ENCODE results near the gene ADAR.
A peak's percentile ranks its signal among the peaks of the same experiment; 100 is the strongest.
"Not testable (repeated sequence)": the region's sequence is repeated elsewhere in the genome, so short reads cannot be mapped to it uniquely, and the experiment has no call there.

ADAR gene, protein sequence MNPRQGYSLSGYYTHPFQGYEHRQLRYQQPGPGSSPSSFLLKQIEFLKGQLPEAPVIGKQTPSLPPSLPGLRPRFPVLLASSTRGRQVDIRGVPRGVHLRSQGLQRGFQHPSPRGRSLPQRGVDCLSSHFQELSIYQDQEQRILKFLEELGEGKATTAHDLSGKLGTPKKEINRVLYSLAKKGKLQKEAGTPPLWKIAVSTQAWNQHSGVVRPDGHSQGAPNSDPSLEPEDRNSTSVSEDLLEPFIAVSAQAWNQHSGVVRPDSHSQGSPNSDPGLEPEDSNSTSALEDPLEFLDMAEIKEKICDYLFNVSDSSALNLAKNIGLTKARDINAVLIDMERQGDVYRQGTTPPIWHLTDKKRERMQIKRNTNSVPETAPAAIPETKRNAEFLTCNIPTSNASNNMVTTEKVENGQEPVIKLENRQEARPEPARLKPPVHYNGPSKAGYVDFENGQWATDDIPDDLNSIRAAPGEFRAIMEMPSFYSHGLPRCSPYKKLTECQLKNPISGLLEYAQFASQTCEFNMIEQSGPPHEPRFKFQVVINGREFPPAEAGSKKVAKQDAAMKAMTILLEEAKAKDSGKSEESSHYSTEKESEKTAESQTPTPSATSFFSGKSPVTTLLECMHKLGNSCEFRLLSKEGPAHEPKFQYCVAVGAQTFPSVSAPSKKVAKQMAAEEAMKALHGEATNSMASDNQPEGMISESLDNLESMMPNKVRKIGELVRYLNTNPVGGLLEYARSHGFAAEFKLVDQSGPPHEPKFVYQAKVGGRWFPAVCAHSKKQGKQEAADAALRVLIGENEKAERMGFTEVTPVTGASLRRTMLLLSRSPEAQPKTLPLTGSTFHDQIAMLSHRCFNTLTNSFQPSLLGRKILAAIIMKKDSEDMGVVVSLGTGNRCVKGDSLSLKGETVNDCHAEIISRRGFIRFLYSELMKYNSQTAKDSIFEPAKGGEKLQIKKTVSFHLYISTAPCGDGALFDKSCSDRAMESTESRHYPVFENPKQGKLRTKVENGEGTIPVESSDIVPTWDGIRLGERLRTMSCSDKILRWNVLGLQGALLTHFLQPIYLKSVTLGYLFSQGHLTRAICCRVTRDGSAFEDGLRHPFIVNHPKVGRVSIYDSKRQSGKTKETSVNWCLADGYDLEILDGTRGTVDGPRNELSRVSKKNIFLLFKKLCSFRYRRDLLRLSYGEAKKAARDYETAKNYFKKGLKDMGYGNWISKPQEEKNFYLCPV

DNA sequence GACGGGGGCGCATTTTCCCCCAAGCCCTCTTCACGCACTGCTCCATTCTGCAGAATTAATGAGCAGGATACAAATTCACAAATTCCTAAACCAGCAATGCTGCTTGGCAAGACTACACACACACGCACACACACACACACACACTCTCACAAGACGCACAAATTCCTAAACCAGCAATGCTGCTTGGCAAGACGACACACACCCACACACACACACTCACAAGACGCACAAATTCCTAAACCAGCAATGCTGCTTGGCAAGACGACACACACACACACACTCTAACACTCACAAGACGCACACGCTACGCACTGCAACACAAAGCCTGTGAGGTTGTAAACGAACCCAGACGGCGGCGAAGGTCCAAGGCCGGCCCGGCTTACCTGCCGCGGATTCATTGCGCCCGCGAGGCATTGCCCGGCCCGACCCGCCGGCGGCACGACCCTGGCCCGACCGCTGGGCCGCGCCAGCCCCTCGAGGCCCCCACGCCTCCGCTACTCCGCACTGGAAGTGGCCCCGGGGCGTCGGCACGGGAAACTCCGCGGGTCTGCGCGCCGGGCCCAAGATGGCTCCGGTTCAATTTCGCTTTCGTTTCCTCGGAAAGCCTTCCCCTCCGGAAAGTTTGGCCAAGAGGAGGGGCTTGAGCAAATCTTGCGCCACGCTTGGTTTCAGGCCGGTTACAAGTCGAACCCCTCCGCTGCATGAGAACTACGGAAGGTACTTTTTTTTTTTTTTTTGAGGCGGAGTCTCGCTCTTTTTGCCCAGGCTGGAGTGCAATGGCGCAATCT is at the start of gene ADAR:
Gene ADAR, minus strand, starts transcription at position 578 of the 788 bp plus-strand sequence. Its CDS starts 180 bp downstream, at position 398.
- peak; percentile 87 for DNase-seq (ENCODE audit: low spot score)

DNA sequence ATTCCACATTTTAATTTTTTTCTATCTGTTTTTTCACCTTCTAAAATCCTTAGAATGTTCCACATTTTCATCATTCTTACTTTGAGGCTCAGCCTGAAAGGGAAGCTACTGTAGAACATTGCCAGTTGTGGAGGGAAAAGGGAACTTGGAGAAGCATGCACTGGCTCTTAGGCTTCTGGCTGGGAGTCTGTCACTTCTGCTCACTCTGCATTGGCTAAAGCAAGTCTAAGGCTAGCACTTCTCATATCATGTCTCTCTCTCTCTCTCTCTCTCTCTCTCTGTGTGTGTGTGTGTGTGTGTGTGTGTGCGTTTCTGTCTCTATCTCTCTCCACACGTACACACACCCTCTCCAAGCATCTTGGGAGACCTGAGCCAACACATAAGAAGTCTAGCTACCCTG is 49.6 kb upstream of the ADAR start:
- DNase-seq (ENCODE audit: low spot score) = peak; percentile 37

DNA sequence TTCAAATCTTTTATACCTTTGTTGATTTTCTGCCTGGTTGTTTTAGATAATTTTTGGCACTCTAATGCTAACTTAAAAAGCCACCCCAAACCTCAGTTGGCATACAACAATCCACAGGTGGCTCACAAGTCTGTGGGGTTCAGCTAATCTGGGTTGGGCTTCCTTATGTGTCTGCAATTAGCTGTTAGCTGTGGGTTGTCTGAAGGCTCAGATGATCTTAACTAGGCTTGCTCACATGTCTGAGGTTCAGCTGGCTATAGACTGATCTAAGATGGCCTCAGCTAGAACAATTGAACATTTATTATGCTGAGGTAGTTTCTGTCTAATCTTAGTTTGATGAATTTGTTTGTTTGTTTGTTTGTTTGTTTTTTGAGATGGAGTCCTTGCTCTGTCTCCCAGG is 44.9 kb upstream of the ADAR start:
- DNase-seq (ENCODE audit: low spot score) = no peak

DNA sequence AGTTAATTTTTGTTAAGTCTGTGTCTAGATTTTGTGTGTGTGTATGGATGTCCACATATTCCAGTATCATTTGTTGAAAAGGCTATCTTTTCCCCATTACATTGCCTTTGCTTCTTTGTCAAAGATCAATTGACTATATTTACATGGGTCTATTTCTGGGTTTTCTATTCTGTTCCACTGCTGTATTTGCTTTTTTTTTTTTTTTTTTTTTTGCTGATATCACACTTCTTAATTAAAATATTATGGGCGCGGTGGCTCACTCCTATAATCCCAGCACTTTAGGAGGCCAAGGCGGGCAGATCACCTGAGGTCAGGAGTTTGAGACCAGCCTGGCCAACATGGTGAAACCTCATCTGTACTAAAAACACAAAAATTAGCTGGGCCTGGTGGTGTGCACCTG is 36.7 kb upstream of the ADAR start:
- not testable (repeated sequence) for DNase-seq (ENCODE audit: low spot score)

DNA sequence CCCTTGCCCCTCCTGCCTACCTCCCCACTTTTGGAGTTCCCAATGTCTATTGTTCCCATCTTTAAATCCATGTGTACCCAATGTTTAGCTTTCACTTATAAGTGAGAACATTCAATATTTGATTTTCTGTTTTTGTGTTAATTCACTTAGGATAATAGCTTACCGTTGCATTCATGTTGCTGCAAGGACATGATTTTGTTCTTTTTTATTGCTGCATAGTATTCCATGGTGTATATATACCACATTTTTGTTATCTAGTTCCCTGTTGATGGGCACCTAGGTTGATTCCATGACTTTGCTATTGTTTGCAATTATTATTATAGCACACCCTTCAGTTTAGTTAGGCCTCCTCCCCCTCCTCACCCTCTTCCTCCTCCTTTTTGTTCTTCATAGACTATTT is 33.5 kb upstream of the ADAR start:
- no peak for DNase-seq (ENCODE audit: low spot score)

DNA sequence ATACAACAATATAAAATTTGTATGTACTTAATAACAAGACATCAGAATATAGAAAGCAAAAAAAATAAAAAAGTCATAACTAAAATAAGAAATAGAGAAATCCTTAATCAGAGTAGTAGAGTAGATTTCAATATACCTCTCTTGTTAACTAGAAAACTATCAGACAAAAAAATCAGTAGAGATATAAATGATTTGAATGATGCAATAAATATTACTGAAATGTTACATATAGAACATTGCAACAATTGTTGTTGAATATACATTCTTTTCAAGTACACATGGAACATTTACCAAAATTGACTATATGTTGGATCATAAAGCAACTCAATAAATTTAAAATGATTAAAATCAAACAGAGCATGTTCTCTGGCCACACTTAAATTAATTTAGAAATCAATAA is 31.9 kb upstream of the ADAR start:
- DNase-seq (ENCODE audit: low spot score) = no peak

DNA sequence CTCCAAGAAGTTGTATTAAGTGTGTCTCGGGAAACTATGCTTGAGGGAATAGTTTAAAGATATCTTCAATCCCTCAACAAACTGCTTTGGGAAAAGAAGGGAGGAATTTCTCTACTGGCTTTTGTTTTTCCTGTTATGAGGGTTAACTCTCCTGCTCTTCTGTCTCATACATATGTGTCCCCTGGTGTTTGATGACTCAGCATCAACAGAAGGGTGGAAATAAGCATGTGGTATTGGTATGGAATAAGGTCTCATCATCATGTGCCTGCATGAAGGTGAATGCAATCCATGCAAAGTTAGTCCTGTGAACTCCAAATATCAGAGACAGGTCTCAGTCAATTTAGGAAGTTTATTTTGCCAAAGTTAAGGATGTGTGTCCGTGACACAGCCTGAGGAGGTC is 27.2 kb upstream of the ADAR start:
- DNase-seq (ENCODE audit: low spot score) = no peak

DNA sequence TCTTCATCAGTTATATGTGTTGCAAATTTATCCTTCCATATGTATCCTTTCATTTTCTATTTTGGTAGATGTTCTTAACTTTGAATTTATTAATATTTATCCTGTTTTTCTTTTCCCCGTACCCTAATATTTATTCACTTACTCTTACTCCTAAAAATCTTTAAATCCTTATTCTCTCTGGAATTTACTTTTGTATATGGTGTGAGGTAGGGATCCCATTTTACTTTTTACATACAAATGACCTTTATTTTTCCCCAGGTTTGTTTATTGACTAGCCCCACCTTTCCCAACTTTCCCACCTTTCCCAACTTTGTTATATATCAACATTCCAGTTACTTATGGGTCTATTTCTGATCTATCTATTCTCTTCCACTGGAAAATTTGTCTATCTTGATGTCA is 21.7 kb upstream of the ADAR start:
- no peak for DNase-seq (ENCODE audit: low spot score)

DNA sequence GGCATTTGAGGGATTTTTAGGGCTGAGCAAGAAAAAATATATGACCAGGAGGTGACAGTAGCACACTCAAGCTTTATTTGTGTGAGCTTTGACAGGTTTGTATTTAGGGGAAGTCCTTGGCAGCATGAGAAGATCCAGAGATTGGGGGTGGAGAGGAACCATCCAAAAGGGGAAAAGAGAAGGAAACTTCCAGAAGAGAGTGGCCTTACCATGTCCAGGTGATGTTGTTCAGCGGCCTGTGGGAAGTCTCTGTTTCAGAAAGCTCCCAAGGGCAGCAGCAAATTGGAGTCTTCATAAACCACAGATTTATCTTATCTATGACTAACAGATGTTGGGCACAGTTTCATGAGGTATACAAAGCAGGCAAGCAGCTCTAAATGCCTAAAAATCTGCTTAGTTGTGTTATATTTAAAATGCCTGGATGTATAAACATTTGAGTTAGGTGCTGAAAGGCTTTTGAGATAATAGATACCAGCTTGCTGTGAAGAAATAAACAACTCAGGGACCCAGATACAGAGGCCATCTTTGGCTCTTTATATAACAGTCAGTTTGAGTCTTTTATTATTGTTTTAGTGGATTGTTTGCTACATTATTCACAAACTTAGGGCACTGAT is 21.2 kb upstream of the ADAR start:
- DNase-seq (ENCODE audit: low spot score) = no peak

DNA sequence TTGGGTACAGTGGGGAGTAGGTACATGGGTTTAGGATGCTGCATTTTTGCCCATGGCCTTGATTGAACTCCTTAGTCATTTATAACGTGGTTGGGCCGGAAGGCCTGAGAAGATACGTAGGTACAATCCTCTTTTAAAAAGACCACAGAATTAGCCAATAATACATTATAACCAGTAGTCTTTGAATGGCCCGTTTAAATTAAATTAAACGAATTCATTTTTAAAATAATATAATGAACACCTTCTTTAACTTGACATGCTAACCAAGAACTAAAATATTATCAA is 20.1 kb upstream of the ADAR start:
- no peak for DNase-seq (ENCODE audit: low spot score)

DNA sequence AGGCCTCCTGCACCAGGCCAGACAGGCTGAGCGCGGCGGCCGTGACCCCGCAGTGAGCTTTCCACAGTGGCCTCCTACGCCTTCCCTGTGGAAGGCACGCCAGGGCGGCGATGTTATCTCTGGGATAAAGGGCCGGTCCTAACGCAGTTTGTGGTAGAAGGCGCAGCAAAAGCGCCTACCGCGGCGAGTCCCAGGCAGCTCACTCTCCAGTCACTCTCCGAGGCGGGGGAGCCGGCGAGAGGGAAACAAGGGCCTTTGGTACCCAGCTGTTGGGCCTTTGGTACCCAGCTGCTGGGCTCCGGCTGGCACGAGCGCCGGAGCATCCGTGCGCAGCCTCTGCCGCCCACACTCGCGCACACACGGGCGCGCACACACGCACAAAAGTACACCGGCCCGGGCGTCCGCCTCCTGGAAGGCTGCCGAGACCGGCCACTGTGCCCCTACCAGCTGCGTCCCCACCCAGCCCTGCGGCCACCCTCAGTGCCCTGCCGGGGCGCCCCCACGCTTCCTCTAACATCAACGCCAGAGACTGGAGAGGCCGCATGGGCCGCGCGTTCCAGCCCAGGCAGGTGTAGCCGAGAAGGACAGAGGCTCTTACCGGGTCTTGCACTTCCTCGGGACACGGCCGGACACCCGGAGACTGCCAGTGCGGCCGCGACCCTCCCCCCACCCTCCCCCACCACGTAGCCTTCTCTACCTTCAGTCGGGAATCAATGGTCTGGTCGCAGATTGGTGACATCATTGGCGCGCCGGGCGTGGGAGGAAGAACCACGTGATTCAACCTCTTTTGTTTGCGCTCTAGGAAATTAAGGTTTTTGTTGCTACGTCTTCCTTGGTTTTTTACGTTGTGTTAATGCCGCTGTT is 19.5 kb upstream of the ADAR start:
- DNase-seq (ENCODE audit: low spot score) = peak; percentile 85

DNA sequence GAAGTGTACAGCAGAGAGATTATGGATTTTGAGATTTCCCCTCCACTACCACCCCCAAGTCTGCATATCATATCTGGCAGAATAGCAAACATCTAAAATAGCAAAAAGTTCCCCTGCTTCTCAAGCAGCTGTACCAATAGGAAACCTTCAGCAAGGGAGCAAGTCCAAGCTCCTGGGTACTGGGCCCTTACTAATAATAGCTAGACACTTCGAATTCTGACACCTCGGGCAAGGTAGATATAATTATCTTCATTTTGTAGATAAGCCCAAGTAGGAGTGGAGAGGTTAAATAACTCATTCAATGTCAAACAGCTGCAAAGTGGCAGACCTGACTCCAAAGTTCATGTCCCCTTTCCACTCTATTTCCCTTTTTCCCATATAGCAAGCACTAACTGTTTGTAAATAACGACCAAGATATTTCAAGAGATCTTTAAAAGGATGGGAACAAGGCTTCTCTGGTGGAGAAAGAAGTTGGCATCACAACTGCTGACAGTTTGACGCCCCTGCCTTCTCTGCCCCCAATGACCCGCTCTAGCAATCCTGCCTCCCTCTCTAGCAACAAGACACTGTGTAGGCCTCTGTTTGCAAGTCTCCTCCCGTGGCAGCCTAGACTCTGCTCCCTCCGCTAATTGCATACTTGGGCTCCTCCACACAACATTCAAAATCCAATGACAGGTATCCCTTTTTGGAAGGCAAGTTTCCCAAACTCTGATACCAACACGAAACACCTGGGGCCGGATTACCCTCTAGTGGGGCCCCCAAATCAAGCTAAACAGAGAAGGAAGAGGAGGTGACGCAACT is 18.7 kb upstream of the ADAR start:
- peak; percentile 16 for DNase-seq (ENCODE audit: low spot score)

DNA sequence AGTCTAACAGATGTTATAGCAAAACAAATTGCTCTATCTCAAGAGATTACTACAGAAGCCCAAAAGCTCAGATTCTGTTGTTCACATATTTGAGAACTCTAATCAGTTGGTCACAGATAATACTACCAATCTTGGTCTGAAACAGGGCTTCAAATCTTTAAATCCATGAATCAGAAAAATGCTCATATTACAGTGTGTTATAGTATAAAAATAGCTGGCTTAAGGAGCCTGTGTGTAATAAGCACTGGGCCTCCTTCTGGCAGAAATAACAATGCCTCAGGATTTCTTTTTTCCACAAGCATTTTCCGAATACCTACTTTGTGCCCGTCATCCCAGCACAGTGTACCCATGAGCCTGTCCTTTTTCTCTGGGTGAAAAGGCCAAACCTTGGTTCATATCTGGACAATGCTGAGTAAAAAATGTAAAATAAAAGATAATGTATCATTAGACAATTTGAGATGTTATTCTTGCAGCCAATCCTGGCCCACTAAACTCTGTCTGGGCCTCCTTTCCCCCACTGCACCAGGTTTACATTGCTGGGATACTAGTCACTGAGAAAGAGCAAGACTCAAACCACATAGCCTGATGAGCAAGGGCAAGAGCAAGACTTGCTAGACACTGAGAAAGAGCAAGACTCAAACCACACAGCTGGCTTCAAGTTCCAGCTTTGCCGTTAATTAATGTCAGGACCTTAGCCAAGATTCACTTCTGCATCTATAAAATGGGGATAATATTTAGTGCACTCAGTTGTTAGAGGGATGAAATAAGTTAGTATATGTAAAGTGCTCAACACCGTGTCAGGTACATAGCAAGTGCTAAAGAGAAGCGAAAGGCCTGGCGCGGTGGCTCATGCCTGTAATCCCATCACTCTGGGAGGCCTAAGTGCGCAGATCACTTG is 17.0 kb upstream of the ADAR start:
- no peak for DNase-seq (ENCODE audit: low spot score)

DNA sequence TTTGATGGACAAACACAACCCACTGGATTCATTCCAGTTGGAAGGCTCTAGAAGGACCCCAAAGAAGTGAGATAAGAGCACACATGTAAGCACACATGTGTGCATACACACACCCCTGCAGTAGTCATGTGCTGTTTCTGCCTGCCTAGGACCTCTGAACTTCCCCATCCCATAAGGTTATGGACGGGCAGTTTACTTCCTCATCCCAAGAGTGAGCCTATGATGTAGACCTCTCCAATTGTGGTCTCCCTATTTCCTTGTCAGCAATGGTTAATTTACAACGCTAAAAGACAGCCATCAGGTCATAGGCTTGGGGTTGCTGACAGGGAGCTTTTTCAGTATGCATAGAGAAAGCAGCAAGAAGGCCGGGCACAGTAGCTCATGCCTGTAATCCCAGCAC is 15.4 kb upstream of the ADAR start:
- no peak for DNase-seq (ENCODE audit: low spot score)

DNA sequence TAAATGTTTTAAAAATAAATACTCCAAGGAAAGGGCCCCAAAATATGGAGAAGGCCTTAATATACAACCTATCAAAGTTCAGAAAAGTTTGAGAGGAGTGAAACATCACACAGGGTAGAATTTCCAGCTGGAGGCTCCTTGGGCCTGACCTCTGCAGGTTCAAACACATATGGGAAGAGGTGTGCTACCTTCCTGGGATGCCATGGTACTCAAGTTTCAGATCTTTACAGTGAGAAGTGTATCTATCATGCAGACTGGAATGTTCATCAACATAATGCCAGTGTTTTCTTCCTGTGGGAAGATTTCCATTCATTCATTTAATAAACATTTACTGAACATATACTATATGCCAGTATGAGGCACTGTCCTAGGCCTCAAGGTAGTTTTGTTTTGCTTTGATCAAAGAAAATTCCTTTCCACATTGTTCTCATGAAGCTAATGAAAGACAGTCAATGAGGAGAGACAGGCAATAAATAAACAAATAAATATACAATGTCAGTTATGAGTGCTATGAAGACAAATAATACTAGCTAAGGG is 14.6 kb upstream of the ADAR start:
- DNase-seq (ENCODE audit: low spot score) = no peak

DNA sequence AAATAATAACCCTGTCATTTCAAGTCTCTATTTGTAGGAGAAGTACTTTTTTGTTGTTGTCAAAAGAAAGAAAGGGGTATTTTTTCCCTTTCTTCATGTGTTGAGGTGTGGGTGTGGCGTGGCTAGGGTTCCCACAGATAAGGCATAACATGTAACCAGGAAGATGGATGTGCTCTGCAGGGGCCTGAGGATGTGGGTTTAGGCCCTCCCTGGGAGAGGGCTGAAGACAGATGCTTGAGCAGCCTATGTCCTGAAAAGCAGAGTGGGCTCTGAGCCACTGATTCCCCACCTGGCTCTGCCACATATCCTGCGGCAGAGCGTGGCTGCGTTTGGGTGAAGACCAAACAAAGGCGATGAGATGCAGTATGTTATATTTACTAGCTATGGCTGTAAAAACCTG is 13.9 kb upstream of the ADAR start:
- DNase-seq (ENCODE audit: low spot score) = no peak

DNA sequence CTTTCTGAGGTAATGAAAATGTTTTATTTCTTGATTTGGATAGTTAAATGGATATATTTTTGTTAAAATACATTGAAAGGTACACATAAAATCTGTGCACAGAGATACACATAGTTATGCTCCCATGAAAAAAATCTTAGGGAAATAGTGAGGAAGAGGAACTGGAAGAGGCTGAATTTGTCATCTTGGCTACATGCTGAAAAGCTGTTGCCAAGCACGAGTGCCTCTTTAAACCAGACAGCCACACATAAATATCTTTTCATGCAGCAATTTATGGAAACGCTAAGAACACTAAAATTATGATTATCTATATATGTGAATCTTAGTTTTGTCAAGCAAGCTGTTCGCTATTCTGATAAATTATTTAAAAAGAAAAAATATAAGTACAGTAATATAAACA is 12.8 kb upstream of the ADAR start:
- no peak for DNase-seq (ENCODE audit: low spot score)
